Muscle of leg (tissue), 9 donors: ENCODE measurements around the gene HOXB4. TPM values are rescaled to one million over a fixed set of nuclear protein-coding genes. Genes with fewer than 3 reads are reported as not detected.

Source experiments
- polyA plus RNA-seq, 8 donors: library from polyadenylated mRNA; unstranded; fragments of 120-200 nt; gene quantifications; one replicate each; pipeline versions ENCODE4 v1.2.1 to v1.2.3, GENCODE V29; 2013; ENCODE audit warnings: inconsistent platforms in 1 of 8, low replicate concordance in 1 of 8; ENCODE audit not compliant: insufficient read length in 8 of 8, insufficient read depth in 1 of 8
- total RNA-seq: library from RNA; stranded (reverse); fragments of 120-200 nt; gene quantifications from one replicate; pipeline ENCODE4 v1.2.4, GENCODE V29; 2013

Gene HOXB4
- total and polyA plus RNA-seq, 9 donors: 0.53 to 1.7 (median 1.2) TPM

Other genes starting within 250 kb of the HOXB4 start
- gene SKAP1, start 148.1 kb downstream of the HOXB4 start, total RNA-seq: 0.35 TPM
- gene SKAP1, start 148.1 kb downstream of the HOXB4 start, polyA plus RNA-seq: under 1 TPM in 7 of 8 donors, not detected in 1; 0.22 to 0.52 (median 0.38) TPM
- gene HOXB1, start 47.3 kb downstream of the HOXB4 start, total RNA-seq: not detected
- under 1 TPM in 1 of 8 donors, not detected in 7; 0.13 TPM for gene HOXB1, start 47.3 kb downstream of the HOXB4 start, polyA plus RNA-seq
- 2.7 TPM for gene HOXB2, start 33.2 kb downstream of the HOXB4 start, total RNA-seq
- gene HOXB2, start 33.2 kb downstream of the HOXB4 start, polyA plus RNA-seq: 10 to 100 TPM in 4 of 8 donors, 1 to 10 TPM in 4; 5.1 to 14.2 (median 10.7) TPM
- gene HOXB3, start 11.9 kb upstream of the HOXB4 start, total RNA-seq: 4.7 TPM
- gene HOXB3, start 11.9 kb upstream of the HOXB4 start, polyA plus RNA-seq: 10 to 100 TPM in 4 of 8 donors, 1 to 10 TPM in 4; 3.1 to 14.6 (median 9.9) TPM
- gene HOXB5, start 15.4 kb upstream of the HOXB4 start, total RNA-seq: 0.13 TPM
- gene HOXB5, start 15.4 kb upstream of the HOXB4 start, polyA plus RNA-seq: 1 to 10 TPM in 1 of 8 donors, under 1 TPM in 7; 0.21 to 2.7 (median 0.56) TPM
- 0.84 TPM for gene HOXB6, start 26.6 kb upstream of the HOXB4 start, total RNA-seq
- 1 to 10 TPM in 6 of 8 donors, under 1 TPM in 2; 0.88 to 1.7 (median 1.3) TPM for gene HOXB6, start 26.6 kb upstream of the HOXB4 start, polyA plus RNA-seq
- gene HOXB7, start 32.7 kb upstream of the HOXB4 start, total RNA-seq: 2.3 TPM
- gene HOXB7, start 32.7 kb upstream of the HOXB4 start, polyA plus RNA-seq: 1 to 10 TPM; 3.5 to 4.7 (median 3.8) TPM
- gene HOXB8, start 36.9 kb upstream of the HOXB4 start, total RNA-seq: 0.04 TPM
- gene HOXB8, start 36.9 kb upstream of the HOXB4 start, polyA plus RNA-seq: under 1 TPM in 7 of 8 donors, not detected in 1; 0.11 to 0.46 (median 0.30) TPM
- gene HOXB9, start 48.0 kb upstream of the HOXB4 start, total RNA-seq: 0.31 TPM
- 1 to 10 TPM in 3 of 8 donors, under 1 TPM in 5; 0.36 to 1.3 (median 0.72) TPM for gene HOXB9, start 48.0 kb upstream of the HOXB4 start, polyA plus RNA-seq
- not detected for gene PRAC1, start 144.2 kb upstream of the HOXB4 start, total RNA-seq
- not detected for gene PRAC1, start 144.2 kb upstream of the HOXB4 start, polyA plus RNA-seq
- gene PRAC2, start 144.8 kb upstream of the HOXB4 start, total RNA-seq: not detected
- gene PRAC2, start 144.8 kb upstream of the HOXB4 start, polyA plus RNA-seq: not detected
- gene HOXB13, start 150.4 kb upstream of the HOXB4 start, total RNA-seq: under 0.01 TPM
- gene HOXB13, start 150.4 kb upstream of the HOXB4 start, polyA plus RNA-seq: under 1 TPM in 1 of 8 donors, not detected in 7; 0.06 TPM
- not detected for gene TTLL6, start 238.9 kb upstream of the HOXB4 start, total RNA-seq
- under 1 TPM in 2 of 8 donors, not detected in 6; 0.25 to 0.62 TPM for gene TTLL6, start 238.9 kb upstream of the HOXB4 start, polyA plus RNA-seq